AG04450 (cell line): ENCODE measurements around the gene MEGF10. TPM values are rescaled to one million over a fixed set of nuclear protein-coding genes. Genes with fewer than 3 reads are reported as not detected.

ENCODE experiments used
- CTCF ChIA-PET: fragments of 300-600, 350-600 bp; formaldehyde crosslinking; extraction: SDS; loops from one replicate; lab custom pipeline; 2022; ENCODE audit warnings: antibody characterized with exemption, inconsistent platforms; lab: Charles Lee
- POLR2A ChIA-PET: fragments of 350-600 bp; formaldehyde crosslinking; extraction: SDS; loops from one replicate; lab custom pipeline; 2021; ENCODE audit warnings: antibody characterized with exemption, inconsistent platforms; lab: Yijun Ruan, JAX
- DNase-seq: peaks from one replicate; pipeline ENCODE4 v3.0.0-alpha.2; 2011; ENCODE audit warnings: low read depth, low spot score
- H3K27ac ChIP-seq: one replicate; pipeline ENCODE4 v1.5.1; 2012; ENCODE audit warnings: low read depth, low read length, control low read depth
- H3K27me3 ChIP-seq: one replicate; pipeline ENCODE4 v1.6.0; 2012; ENCODE audit warnings: low read length; ENCODE audit not compliant: control insufficient read depth, insufficient read depth
- H3K4me3 ChIP-seq: 2 replicates; pipeline ENCODE4 v1.5.1; 2011; ENCODE audit warnings: mild to moderate bottlenecking, low read depth, low read length, control low read depth
- H3K9me3 ChIP-seq: 2 replicates; pipeline ENCODE4 v1.5.1; 2012; ENCODE audit warnings: low read length; ENCODE audit not compliant: control insufficient read depth, insufficient read depth
- polyA minus RNA-seq: library from RNA; depleted of rRNA, polyadenylated mRNA; stranded (reverse); fragments of >200 nt; gene quantifications from 2 replicates; pipeline ENCODE4 v1.2.3, GENCODE V29; 2011; rRNA and poly(A)+ RNA removed
- polyA plus RNA-seq: library from polyadenylated mRNA; depleted of rRNA; stranded (reverse); fragments of >200 nt; gene quantifications from 2 replicates; pipeline ENCODE4 v1.2.3, GENCODE V29; 2011; rRNA removed
- TF ChIP-seq, protein P1 (sequence below): IDR thresholded peaks from 2 replicates; pipeline ENCODE4 v1.5.1; 2011; ENCODE audit warnings: low read depth, low read length, control low read depth, inconsistent platforms

The MEGF10 gene
- not detected in 2 replicates for polyA plus RNA-seq
- polyA minus RNA-seq: not detected in 2 replicates

DNA sequence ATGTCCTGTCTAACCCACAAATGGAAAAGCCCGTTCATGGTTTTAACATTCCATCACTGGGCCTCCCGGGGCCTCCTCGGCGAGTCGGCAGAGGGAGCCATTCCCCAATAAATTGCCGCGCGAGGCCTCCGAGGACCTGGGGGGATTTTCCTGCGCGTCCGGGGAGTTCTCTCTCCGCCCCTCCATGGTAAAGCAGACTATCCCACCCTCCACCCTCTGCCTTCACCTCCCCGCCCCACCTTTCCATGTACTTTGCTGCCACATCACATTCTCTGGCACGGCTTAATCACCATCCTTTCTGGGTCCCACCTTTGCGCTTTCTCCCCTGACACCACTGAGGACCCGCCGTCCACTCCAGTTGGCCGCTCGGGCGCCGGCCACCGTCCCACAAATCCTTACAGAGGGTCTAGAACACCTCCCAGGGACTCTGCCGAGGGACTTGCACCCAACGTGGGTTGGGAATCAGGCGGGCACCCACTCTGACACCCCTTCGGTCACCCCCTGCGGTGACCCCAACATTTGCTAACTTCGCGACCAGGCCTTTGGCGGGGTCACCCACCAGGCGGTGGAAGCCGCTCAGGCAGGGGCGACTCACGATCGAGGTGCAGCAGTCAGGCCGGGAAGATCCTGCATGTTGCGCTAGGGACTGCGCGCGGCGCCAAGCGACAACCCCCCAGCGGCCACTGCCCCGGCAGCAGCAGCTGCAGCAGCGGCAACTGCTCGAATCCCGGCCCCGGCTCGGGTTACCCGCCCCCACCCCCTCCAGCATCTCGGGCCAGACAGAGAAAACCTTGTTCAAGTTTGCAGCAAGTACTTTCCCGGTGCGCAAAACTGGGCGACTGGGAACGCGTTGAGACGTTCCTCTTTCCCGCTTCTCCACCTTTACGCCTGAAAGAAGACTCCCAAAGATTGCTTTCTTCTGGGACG is at the start of gene MEGF10:
Gene MEGF10 (plus strand): TSS at position 778 of the 927 bp plus-strand sequence. CDS start 40,513 bp downstream, outside the sequence.
- CTCF ChIA-PET: interaction anchor here (1.0 to 2.2 kb wide), 3 partner anchors 201 to 453 kb away, joined by 3 to 16 read pairs (median 6); no protein-coding TSS in a partner anchor
- no peak within 1 kb of the TSS for H3K27ac ChIP-seq
- TF ChIP-seq, protein P1, sequence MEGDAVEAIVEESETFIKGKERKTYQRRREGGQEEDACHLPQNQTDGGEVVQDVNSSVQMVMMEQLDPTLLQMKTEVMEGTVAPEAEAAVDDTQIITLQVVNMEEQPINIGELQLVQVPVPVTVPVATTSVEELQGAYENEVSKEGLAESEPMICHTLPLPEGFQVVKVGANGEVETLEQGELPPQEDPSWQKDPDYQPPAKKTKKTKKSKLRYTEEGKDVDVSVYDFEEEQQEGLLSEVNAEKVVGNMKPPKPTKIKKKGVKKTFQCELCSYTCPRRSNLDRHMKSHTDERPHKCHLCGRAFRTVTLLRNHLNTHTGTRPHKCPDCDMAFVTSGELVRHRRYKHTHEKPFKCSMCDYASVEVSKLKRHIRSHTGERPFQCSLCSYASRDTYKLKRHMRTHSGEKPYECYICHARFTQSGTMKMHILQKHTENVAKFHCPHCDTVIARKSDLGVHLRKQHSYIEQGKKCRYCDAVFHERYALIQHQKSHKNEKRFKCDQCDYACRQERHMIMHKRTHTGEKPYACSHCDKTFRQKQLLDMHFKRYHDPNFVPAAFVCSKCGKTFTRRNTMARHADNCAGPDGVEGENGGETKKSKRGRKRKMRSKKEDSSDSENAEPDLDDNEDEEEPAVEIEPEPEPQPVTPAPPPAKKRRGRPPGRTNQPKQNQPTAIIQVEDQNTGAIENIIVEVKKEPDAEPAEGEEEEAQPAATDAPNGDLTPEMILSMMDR: peak; percentile 79

DNA sequence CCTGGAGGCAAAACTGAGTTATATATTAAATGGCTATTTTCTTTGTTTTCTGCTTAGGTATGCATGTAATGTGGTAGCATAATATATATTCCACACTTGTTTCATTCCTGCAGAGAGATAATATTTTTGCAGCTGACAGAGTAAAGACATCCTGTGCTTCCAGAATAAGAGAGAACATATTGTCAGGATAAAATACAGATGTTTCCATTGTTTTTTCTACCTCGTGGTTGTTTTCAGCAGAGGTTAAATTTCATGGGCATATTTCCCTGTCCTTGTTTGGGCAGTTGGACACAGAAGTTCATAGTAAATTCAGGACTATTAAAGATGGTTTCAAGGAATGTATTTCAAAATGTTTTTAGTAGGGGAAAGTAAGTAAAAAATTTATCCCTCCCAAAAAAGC is 47.6 kb upstream of the MEGF10 start:
- Histone ChIP-seq H3K4me3 (no peak overlapping the region), H3K9me3 (no peaks in the 10 kb centered on the region), H3K27me3 (no peaks in the 10 kb centered on the region), H3K27ac (no peak overlapping the region)
- ChIA-PET POLR2A (no interaction called here), CTCF (no interaction called here)
- DNase-seq: no peak
- TF ChIP-seq, protein P1: no peak

More for the DNA sequence above, at the start of gene MEGF10:
- POLR2A ChIA-PET: no interaction called here
- no peaks in the 10 kb centered on the region for H3K9me3 ChIP-seq
- H3K4me3 ChIP-seq: peak within 1 kb of the TSS; percentile 29
- DNase-seq: no peak
- H3K27me3 ChIP-seq: peaks cover 11% of the 10 kb centered on the region

DNA sequence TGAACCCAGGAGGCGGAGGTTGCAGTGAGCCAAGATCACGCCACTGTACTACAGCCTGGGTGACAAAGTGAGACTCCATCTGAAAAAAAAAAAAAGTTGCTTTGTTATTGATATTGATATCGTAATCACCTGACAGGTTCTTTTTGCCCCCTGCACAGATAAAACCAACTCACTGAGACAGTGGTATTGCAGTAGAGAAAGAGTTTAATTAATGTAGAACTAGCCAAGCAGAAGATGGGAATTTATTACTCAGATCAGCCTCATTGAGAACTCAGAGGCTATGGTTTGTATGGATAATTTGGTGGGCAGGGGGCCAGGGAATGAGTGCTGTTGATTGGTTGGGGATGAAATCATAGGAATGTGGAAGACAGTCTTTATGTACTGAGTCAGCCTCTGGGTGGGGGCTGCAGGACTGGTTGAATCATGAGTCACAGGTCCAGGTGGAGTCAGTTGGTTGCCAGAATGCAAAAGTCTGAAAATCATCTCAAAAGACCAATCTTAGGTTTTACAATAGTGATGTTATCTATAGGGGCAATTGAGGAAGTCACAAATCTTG is 35.8 kb upstream of the MEGF10 start:
- ChIA-PET CTCF (interaction anchor here (0.6 kb wide), 1 partner anchor 249 kb away, joined by 5 read pairs; no protein-coding TSS in a partner anchor), POLR2A (no interaction called here)
- H3K4me3 ChIP-seq: no peak overlapping the region

DNA sequence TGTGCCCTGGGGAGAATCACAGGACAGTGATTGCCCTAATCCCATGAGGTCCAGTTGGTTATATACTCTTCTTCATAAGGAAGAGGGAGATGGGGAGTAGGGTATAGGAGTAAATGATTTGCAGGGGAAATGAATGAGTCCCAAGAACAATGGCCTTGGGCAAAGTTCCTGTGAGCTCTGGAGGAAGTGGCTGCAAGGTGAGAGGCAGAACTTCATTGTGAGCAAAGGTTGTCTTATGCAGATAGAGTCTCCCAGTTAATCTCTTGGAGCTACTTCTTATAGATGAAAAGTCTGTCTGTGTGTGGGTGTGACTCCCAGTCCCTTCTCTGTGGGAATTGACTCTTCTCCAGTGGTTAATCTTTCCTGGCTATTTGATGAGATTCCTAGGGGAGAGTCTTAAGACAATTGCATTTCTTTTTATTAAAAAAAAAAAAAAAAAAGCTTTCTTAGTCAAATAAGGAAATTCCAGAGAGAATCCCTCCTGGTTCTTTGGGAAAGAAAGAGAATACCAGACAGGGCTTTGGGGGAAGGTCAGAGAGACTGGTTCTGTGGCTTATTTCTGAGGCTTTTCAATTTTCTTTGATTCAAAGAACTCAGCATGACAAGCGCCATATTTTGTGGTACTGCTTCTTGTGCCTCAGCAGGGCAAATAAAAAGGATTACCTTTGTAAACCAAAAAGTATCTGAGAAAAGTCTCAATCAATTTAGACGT is 33.6 kb upstream of the MEGF10 start:
- Histone ChIP-seq H3K27ac (no peak overlapping the region), H3K9me3 (peaks cover 7% of the 10 kb centered on the region; the same call in 1 of the 2 replicates), H3K27me3 (no peaks in the 10 kb centered on the region), H3K4me3 (no peak overlapping the region)
- TF ChIP-seq, protein P1: no peak
- DNase-seq: no peak
- POLR2A ChIA-PET: no interaction called here
- CTCF ChIA-PET: interaction anchor here (0.6 to 1.2 kb wide), 3 partner anchors 57 to 447 kb away, joined by 3 read pairs; no protein-coding TSS in a partner anchor

More for the DNA sequence above, 35.8 kb upstream of the MEGF10 start:
- H3K27ac ChIP-seq: no peak overlapping the region
- TF ChIP-seq, protein P1: no peak
- peaks cover 7% of the 10 kb centered on the region; the same call in 1 of the 2 replicates for H3K9me3 ChIP-seq
- DNase-seq: peak; percentile 47
- H3K27me3 ChIP-seq: no peaks in the 10 kb centered on the region
